ENCODE results near the gene ADCY9.

Gene ADCY9

DNA sequence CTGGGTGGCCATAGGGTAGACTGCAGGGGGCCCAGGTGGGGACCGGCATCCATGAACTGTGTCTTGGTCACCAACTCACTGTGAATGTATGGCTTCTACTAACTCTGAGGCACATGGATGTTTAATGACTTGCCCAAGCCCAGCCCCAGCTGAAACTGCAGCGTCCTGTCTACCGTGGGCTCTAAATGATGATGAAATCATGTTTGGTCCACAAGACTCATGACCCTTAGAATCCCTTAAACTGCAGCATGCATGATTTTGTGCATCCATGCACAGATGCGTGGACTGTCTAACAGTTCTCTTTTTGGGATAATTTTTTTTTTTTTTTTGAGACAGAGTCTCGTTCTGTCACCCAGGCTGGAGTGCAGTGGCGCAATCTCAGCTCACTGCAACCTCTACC is 203.3 kb downstream of the ADCY9 start:
- DNase-seq (ENCODE audit: low read depth in 2 of 2) = no peak

Data from stimulated activated CD4-positive, alpha-beta T cell treated with anti-CD3 and anti-CD28 coated beads, Interleukin-4, amount 100 ng/mL, for 48 hours (primary cell).